SU-DHL-6 (cell line): ENCODE measurements around the gene DNPH1.

ENCODE experiments used
- EZH2phosphoT487 ChIP-seq: fragments of 200-600 bp; sonication (generic), shearing (Covaris generic); conservative IDR thresholded peaks from 2 replicates; pipeline ENCODE4 v1.6.1; 2018; ENCODE audit warnings: mild to moderate bottlenecking, antibody characterized with exemption, low read length, moderate library complexity, mixed read lengths
- TF ChIP-seq, protein P1 (sequence below): fragments of 200-600 bp; sonication (generic); IDR thresholded peaks from one replicate; pipeline ENCODE4 v1.5.1; 2017; ENCODE audit warnings: antibody characterized with exemption, mild to moderate bottlenecking, low read length, moderate library complexity; ENCODE audit not compliant: insufficient read depth, poor library complexity, severe bottlenecking

DNA sequence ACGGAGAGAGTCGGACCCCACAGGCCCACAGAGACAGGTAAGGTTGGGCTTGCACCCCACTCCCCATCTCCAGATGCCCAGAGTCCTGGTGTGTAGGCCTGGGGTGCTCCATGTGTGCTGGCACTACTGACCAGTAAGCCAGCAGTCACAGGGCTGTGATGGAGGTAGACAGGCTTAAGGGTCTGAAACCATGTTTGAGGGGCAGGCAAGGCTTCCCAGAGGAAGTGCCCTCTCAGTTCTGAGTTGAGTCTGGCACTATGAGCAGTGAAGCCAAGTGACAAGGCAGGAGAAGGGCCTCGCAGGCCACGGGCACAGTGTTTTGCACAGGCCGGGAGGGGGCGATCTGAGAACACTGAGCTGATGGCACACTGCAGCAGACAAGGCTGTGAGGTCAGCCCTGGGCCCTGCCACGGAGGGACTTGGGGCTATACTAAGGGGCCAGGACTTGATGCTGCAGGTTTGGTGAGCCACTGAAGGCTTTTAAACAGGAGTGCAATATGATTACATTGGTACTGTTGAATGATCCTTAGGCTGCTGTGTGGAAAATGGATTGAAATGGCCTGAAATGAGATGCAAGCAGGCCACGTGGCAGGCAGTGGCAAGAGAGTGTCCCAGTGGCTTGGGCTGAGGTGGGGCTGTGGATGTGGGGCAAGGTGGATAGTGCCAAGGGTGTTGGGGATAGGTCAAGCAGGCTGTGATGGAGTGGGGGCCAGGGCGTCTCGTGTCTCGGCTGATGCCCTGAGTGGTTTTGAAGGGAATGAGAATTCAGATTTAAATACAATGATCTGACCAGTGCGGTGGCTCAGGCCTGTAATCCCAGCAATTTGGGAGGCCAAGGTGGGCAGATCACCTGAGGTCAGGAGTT, 34.3 kb upstream of the DNPH1 start:
- TF ChIP-seq, protein P1, sequence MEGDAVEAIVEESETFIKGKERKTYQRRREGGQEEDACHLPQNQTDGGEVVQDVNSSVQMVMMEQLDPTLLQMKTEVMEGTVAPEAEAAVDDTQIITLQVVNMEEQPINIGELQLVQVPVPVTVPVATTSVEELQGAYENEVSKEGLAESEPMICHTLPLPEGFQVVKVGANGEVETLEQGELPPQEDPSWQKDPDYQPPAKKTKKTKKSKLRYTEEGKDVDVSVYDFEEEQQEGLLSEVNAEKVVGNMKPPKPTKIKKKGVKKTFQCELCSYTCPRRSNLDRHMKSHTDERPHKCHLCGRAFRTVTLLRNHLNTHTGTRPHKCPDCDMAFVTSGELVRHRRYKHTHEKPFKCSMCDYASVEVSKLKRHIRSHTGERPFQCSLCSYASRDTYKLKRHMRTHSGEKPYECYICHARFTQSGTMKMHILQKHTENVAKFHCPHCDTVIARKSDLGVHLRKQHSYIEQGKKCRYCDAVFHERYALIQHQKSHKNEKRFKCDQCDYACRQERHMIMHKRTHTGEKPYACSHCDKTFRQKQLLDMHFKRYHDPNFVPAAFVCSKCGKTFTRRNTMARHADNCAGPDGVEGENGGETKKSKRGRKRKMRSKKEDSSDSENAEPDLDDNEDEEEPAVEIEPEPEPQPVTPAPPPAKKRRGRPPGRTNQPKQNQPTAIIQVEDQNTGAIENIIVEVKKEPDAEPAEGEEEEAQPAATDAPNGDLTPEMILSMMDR = peak; percentile 98
- TF ChIP-seq EZH2phosphoT487 = no peak
